K562 (cell line): ENCODE measurements around the gene TCAP. TPM values are rescaled to one million over a fixed set of nuclear protein-coding genes. Genes with fewer than 3 reads are reported as not detected.

Source experiments
- BMI1 ChIP-seq: fragments of 150-350 bp; IDR thresholded peaks from 2 replicates; pipeline ENCODE4 v1.6.1; 2014; ENCODE audit warnings: low read length
- CBFA2T2 ChIP-seq: fragments of 450-650 bp; conservative IDR thresholded peaks from 2 replicates; pipeline ENCODE4 v1.6.1; 2017; ENCODE audit warnings: mild to moderate bottlenecking
- CBX1 ChIP-seq: sonication (generic); IDR thresholded peaks from 2 replicates; pipeline ENCODE4 v1.6.1; 2016; ENCODE audit warnings: antibody characterized with exemption, low read depth, mild to moderate bottlenecking
- CTCF ChIP-seq, 3 experiments: IDR thresholded peaks in 2 of 3; conservative IDR thresholded peaks in 1 of 3; 2 replicates each; pipeline ENCODE4 v1.5.1; 2011 to 2012; ENCODE audit warnings: low read length in 3 of 3, mild to moderate bottlenecking in 3 of 3, control low read depth in 2 of 3, improper control_type of control experiment in 1 of 3, inconsistent platforms in 1 of 3, low read depth in 1 of 3, mixed read lengths in 1 of 3, moderate library complexity in 1 of 3; ENCODE audit not compliant: insufficient read depth in 2 of 3
- PBX2 ChIP-seq, 2 experiments: IDR thresholded peaks in 1 of 2; conservative IDR thresholded peaks in 1 of 2; 2 replicates each; pipeline ENCODE4 v1.6.1; 2016; ENCODE audit warnings: low read depth in 2 of 2, mild to moderate bottlenecking in 1 of 2, missing compliant biosample characterization in 1 of 2, missing genetic modification characterization in 1 of 2, moderate library complexity in 1 of 2
- PTTG1 ChIP-seq: fragments of 450-650 bp; IDR thresholded peaks from 2 replicates; pipeline ENCODE4 v1.6.1; 2016; ENCODE audit warnings: low read depth, mild to moderate bottlenecking, missing genetic modification characterization, missing compliant biosample characterization
- polyA plus RNA-seq, 8 experiments: library from polyadenylated mRNA; depleted of rRNA in 4 of 8; stranded (reverse) in 5 of 8; unstranded in 3 of 8; fragments of >200 nt; fragmentation: Nextera tagmentation in 2 of 8; fragmentation: Illumina TruSeq in 1 of 8; extraction: Ambion mirVana in 2 of 8; extraction: Trizol in 1 of 8; gene quantifications; 2 replicates each; pipeline versions ENCODE4 v1.2.1 to v1.2.3, GENCODE V29; 2011 to 2014; ENCODE audit warnings: inconsistent platforms in 1 of 8, missing spikeins in 1 of 8
- total RNA-seq, 7 experiments: library from RNA; depleted of rRNA in 6 of 7; stranded (reverse); fragments of >200 nt in 6 of 7; fragmentation: Illumina TruSeq in 2 of 7; extraction: Trizol in 2 of 7; gene quantifications; 2 replicates each; pipeline versions ENCODE4 v1.2.1 to v1.2.3, GENCODE V29; 2011 to 2021; ENCODE audit warnings: low replicate concordance in 1 of 7

TCAP gene
- total and polyA plus RNA-seq, 9 of the 15 experiments (the other 6 are each of a cell fraction or from before 2014, with no cell fraction given), result 0.33 to 1.4 (median 0.82) TPM; not detected in 2

- TF ChIP-seq CTCF (IDR thresholded peaks at IDR 0.05 in 2 of 3, conservative IDR thresholded peaks at IDR 0.05 in 1 of 3; ENCODE audit: insufficient read depth in 2 of 3, low read depth in 1 of 3, low read length in 3 of 3) (no peak), CBX1 (no peak), PBX2 (CRISPR knock-in tag; IDR thresholded peaks at IDR 0.05; ENCODE audit: low read depth) (no peak), PBX2 (tag; conservative IDR thresholded peaks at IDR 0.05; ENCODE audit: low read depth) (no peak), CBFA2T2 (no peak), BMI1 (no peak), PTTG1 (tag) (no peak)
These were observed 46.7 kb downstream of the TCAP start (continued) for GRCh38 chr17:39711851-39712250.
